Neural crest cell (in vitro differentiated cells): ENCODE data around the gene CSAD. TPM values are rescaled to one million over a fixed set of nuclear protein-coding genes. Genes with fewer than 3 reads are reported as not detected.
A peak's percentile ranks its signal among the peaks of the same experiment; 100 is the strongest.

Experiments
- DNase-seq: peaks from one replicate; pipeline ENCODE4 v3.0.0; 2021; ENCODE audit warnings: low read depth, mixed read lengths, low spot score
- H3K27ac Mint-ChIP-seq: one replicate; pipeline ENCODE4 v1.8.0; 2021; ENCODE audit warnings: mild to moderate bottlenecking, mixed read lengths; ENCODE audit not compliant: unreplicated experiment
- H3K27me3 Mint-ChIP-seq: 2 replicates; pipeline ENCODE4 v1.8.0; 2021; ENCODE audit warnings: low read depth, mild to moderate bottlenecking, mixed read lengths
- H3K36me3 Mint-ChIP-seq: 2 replicates; pipeline ENCODE4 v1.8.0; 2021; ENCODE audit warnings: low read depth, mild to moderate bottlenecking, mixed read lengths
- H3K4me1 Mint-ChIP-seq: 2 replicates; pipeline ENCODE4 v1.8.0; 2021; ENCODE audit warnings: mixed read lengths
- H3K4me3 Mint-ChIP-seq: one replicate; pipeline ENCODE4 v1.8.0; 2021; ENCODE audit warnings: mild to moderate bottlenecking, mixed read lengths
- H3K9me3 Mint-ChIP-seq: 2 replicates; pipeline ENCODE4 v1.8.0; 2021; ENCODE audit warnings: mixed read lengths
- CTCF ChIP-seq: fragments of 200-600 bp; sonication (generic); conservative IDR thresholded peaks from 2 replicates; pipeline ENCODE4 v1.5.0; 2021; ENCODE audit warnings: antibody characterized with exemption, mild to moderate bottlenecking
- total RNA-seq: library from RNA; stranded (reverse); gene quantifications from 2 replicates; pipeline ENCODE4 v1.2.1, GENCODE V29; 2021

Gene CSAD
- total RNA-seq, 1 donor from 2014 or later, result 22.1 TPM

GRCh38 chr12:53226815-53227214 lies 46.1 kb upstream of the CSAD start:
- Mint-ChIP-seq H3K36me3 (no peaks in the 10 kb centered on the region), H3K27me3 (peaks cover 55% of the 10 kb centered on the region), H3K4me3 (peak overlapping the region; percentile 65), H3K9me3 (no peaks in the 10 kb centered on the region), H3K4me1 (peaks cover 64% of the 10 kb centered on the region), H3K27ac (peak overlapping the region; percentile 62)
- TF ChIP-seq CTCF, result no peak
- no peak for DNase-seq

GRCh38 chr12:53225635-53226424 lies 45.1 kb upstream of the CSAD start:
- TF ChIP-seq CTCF, result no peak
- H3K9me3 Mint-ChIP-seq, result no peaks in the 10 kb centered on the region
- H3K27me3 Mint-ChIP-seq, result peaks cover 51% of the 10 kb centered on the region
- H3K27ac Mint-ChIP-seq, result peak overlapping the region; percentile 21
- peak overlapping the region; percentile 76 for H3K4me3 Mint-ChIP-seq
- peaks cover 61% of the 10 kb centered on the region for H3K4me1 Mint-ChIP-seq
- DNase-seq, result no peak
- no peaks in the 10 kb centered on the region for H3K36me3 Mint-ChIP-seq

- DNase-seq, result no peak
- no peaks in the 10 kb centered on the region for H3K9me3 Mint-ChIP-seq
- H3K4me3 Mint-ChIP-seq, result peak overlapping the region; percentile 76
- no peaks in the 10 kb centered on the region for H3K36me3 Mint-ChIP-seq
- no peak for TF ChIP-seq CTCF
- H3K27me3 Mint-ChIP-seq, result peaks cover 54% of the 10 kb centered on the region
- H3K27ac Mint-ChIP-seq, result peak overlapping the region; percentile 44
- peaks cover 61% of the 10 kb centered on the region for H3K4me1 Mint-ChIP-seq
These were observed 44.3 kb upstream of the CSAD start for GRCh38 chr12:53224897-53225634.

GRCh38 chr12:53224061-53224896 lies 43.6 kb upstream of the CSAD start:
- Mint-ChIP-seq H3K9me3 (no peaks in the 10 kb centered on the region), H3K36me3 (no peaks in the 10 kb centered on the region), H3K4me3 (peak overlapping the region; percentile 77), H3K4me1 (peaks cover 61% of the 10 kb centered on the region), H3K27ac (peak overlapping the region; percentile 68), H3K27me3 (peaks cover 52% of the 10 kb centered on the region)
- DNase-seq, result no peak
- peak; percentile 59 for TF ChIP-seq CTCF

- Mint-ChIP-seq H3K4me1 (peaks cover 66% of the 10 kb centered on the region), H3K27ac (peak overlapping the region; percentile 68), H3K9me3 (no peaks in the 10 kb centered on the region), H3K27me3 (peaks cover 54% of the 10 kb centered on the region), H3K4me3 (peak overlapping the region; percentile 78), H3K36me3 (no peaks in the 10 kb centered on the region)
- TF ChIP-seq CTCF, result no peak
- no peak for DNase-seq
These were observed 42.8 kb upstream of the CSAD start for GRCh38 chr12:53223389-53224060.
